NCI-H2227 treated with DMSO at 0.1 percent for 48 hours (cell line): Measurements from ENCODE around the gene UGT1A3.
"Not testable (repeated sequence)": the region's sequence is repeated elsewhere in the genome, so short reads cannot be mapped to it uniquely, and the experiment has no call there.

Experiments
- DNase-seq: peaks from one replicate; lab custom pipeline; 2025; lab: John Stamatoyannopoulos, UW

Gene UGT1A3

DNA sequence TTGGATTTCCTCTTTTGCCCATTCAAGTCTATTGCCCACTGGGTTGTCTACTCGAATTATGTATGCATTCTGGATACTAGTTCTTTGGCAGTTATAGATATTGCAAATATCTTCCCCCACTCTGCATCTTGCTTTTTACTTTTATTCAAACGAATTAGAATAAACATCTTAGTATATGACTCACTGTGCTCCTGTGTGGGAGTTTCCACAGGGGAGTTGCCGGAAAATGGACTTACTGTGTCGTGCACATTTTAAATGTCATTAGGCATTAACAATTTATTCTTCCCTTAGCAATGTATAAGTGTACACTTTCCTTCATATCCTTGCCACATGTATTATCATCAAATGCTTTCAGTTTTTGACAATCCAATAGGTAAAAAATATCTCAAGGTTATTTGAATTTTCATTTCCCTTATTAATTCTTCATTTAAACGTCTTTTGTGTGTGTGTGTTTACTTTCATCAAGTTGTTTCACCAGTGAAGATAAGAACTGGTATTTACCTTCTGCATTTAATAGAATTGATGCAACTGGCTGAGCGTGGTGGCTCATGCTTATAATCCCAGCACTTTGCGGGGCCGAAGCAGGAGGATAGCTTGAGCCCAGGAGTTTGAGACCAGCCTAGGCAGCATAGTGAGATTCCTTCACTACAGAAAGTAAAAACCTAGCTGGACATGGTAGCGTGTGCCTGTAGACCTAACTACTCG is 20.8 kb upstream of the UGT1A3 start:
- no peak for DNase-seq

DNA sequence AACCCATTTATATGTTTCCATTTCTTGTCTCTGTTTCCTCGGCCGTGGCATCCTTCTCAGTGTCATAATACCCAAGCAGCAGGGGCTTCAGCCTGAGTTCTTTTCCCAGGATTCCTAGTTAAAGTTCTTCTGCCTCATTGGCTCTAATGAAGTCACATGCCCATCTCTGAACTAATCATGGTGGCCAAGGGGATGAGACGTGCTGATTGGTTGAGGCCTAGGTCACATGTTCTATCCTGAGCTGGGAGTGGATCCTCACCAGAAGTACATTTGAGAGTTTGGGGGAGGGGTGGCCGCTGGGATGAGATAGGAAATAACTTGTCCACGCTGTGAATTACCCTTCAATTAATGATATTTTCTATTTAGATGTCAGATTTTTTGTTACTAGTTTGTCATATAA is 19.9 kb upstream of the UGT1A3 start:
- no peak for DNase-seq

DNA sequence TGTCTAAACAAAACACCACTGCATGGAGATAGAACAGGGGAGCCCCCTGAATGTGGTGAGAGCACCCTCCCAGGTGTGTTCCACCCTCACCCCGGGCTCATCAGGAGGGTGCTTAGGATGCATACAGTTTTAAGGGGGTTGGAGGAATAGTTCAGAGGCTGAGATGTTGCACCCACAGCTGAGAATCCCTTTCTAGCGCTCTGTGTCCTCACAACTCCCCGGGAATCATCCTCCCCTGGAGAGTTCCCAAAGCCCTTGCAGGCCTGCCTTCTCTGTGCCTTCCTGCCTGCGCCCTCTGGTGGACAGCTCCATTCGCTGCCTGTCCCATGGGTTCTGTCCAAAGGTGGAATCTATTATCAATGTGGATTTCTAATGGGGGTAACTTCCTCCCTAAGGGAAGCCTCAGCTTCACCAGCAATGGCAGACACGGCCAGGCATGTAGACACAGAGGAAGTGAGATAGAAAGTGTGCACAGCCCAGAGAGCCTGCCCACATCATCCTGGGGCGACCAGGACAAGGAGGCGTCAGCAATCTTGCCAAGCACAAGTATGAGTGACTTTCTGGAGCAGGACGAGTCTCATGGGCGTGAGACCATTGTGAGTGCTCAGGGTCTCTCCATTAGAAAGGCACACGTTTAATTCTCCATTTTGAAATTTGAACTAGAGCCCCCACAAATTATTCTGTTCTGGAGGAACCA is 17.4 kb upstream of the UGT1A3 start:
- peak; percentile 13 for DNase-seq

DNA sequence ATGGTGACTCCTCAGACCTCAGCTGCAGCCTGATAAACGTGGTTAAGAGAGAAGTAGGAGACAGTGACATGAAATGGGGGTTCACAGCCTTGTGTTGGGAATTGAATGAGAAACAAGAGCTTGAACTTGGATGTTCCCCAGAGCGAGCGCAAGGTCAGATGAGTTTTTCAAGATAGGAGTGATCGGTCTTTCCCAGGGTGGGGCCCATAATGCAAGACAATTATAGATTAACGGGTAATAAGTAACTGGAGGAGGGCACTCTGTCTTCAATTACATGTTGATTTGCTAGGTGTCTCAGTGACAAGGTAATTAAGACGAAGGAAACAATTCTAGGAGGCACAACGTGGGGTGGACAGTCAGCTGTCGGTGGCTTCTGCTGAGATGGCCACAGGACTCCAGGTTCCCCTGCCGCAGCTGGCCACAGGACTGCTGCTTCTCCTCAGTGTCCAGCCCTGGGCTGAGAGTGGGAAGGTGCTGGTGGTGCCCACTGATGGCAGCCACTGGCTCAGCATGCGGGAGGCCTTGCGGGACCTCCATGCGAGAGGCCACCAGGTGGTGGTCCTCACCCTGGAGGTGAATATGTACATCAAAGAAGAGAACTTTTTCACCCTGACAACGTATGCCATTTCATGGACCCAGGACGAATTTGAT is 16.1 kb upstream of the UGT1A3 start, which contains the start of gene UGT1A5:
TSS of gene UGT1A5 (plus strand) at position 297 of the 651 bp plus-strand sequence. CDS start at position 382, 85 bp downstream.
- DNase-seq: no peak

DNA sequence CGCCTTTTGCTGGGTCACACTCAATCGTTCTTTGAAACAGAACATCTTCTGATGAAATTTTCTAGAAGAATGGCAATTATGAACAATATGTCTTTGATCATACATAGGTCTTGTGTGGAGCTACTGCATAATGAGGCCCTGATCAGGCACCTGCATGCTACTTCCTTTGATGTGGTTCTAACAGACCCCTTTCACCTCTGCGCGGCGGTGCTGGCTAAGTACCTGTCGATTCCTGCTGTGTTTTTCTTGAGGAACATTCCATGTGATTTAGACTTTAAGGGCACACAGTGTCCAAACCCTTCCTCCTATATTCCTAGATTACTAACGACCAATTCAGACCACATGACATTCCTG is 15.6 kb upstream of the UGT1A3 start:
- DNase-seq: no peak

DNA sequence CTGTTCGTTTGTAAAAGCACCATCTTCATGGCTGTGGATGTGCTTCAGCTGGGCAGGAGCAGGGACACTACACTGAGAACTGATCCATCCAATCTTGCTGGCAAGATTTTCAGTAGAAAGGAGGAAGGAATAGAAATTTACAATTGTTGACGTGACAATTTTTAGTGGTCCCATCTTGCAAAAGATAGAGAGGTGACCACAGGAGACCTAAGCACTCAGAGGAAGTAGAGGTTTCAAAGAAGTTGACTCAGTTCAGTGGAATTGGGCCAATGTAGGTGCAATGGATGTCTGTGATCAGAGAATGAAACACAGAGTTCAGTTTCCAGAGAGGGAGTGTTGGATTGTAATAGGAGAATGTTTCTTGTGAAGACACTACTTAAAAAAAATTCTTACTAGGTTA is 14.7 kb upstream of the UGT1A3 start:
- DNase-seq: no peak

DNA sequence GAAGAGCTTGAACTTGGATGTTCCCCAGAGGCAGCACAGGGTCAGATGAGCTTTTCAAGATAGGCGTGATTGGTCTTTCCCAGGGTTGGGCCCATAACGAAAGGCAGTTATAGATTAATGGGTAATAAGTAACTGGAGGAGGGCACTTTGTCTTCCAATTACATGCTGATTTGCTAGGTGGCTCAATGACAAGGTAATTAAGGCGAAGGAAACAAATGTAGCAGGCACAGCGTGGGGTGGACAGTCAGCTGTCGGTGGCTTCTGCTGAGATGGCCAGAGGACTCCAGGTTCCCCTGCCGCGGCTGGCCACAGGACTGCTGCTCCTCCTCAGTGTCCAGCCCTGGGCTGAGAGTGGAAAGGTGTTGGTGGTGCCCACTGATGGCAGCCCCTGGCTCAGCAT is 10.3 kb upstream of the UGT1A3 start, which contains the start of gene UGT1A4:
TSS of gene UGT1A4 (plus strand) at position 185 of the 400 bp plus-strand sequence. CDS start at position 270, 85 bp downstream.
- no peak for DNase-seq

DNA sequence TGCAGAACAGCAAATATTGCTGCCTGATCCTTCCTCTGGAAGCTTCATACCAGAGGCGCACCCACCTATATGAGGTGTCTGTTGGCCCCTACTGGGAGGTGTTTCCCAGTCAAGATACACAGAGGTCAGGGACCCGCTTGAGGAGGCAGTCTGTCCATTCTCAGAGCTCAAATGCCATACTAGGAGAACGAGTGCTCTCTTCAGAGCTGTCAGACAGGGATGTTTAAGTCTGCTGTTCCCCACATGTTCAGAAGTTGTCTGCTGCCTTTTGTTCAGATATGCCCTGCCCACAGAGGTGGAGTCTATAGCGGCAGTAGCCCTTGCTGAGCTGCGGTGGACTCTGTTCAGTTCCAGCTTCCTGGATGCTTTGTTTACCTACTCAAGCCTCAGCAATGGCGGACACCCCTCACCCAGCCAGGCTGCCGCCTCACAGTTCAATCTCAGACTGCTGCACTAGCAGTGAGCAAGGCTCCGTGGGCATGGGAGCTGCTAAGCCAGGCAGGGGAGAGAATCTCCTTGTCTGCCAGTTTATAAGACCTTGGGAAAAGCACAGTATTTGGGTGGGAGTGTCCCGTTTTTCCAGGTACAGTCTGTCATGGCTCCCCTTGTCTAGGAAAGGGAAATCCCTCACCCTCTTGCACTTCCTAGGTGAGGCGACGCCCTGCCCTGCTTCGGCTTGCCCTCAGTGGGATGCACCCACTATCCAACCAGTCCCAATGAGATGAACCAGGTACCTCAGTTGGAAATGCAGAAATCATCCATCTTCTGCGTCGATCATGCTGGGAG is 8.2 kb downstream of the UGT1A3 start:
- DNase-seq: not testable (repeated sequence)

DNA sequence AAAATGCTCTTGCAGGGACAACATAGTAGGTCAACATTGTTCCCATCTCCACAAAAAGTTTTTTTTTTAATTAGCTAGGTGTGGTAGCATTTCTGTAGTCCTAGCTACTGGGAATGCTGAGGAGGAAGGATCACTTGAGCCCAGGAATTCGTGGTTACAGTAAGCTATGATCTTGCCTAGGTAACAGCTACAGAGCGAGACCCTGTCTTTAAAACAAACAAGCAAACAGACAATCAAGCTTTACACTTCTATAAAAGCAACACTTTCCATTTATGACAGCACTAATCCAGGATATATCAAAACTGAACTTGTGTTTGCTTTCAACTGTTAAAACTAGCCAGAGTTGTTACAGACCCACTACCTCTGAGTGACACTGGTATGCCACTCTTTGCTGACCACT is 12.0 kb downstream of the UGT1A3 start:
- DNase-seq: no peak

DNA sequence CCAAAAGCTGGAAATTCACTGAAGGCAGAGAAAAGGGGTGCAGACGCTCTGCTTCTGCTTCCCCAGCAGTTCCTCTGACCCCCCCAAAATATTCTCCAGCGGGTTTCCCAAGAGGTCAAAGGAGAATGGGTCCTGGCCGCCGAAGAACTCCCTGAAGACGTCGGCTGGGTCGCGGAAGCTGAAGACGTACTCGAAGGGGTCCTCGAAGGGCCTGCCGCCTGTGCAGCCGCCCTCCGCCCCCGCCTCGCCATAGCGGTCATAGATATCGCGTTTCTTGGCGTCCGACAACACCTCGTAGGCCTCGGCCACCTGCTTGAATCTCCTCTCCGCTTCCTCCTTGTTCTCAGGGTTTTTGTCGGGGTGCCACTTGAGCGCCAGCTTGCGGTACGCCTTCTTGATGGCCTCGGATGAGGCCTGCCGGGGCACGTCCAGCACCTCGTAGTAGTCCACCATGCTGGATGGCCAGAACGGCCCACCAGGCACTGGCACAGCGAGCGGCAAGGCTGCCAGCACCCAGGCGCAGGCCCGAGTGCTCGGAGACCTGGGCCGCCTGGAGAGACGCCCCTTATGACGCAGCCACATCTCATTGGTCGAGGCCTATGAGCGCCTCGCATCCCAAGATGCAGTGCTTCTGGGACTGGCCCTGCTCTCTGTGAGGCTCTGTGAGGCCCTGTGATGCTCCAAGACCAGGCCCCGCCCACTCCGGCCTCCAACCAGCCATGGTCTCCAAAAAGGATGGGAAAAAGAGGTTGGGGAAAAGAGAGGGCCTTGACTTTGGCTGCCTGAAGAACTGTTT is 14.8 kb downstream of the UGT1A3 start:
- no peak for DNase-seq

DNA sequence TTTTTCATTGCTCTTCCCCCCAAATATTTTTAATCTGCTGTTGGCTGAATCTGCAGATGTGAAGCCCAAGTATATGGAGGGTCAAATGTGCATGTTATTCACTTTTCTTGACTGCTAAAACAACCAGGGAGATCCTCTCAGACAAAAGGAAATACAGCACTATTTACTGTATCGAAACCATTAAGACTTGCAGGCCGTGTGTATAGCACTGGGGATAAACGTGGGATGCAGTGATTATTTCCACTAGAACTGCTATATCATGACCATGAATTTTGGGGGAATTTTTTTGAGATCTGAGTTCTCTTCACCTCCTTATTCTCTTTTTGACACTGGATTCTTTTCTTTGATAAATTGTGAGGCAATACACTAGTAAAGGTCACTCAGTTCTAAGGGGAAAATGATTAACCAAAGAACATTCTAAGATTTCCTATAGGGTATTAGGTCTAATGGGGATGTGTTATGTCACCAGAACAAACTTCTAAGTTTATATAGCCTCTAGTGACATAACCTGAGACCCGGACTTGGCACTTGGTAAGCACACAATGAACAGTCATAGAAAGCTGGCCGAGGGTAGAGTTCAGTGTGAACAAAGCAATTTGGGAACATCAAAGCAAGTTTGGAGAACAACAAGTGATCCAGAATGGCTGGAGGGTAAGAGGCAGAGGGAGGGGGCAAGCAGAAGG is 16.4 kb downstream of the UGT1A3 start:
- no peak for DNase-seq

DNA sequence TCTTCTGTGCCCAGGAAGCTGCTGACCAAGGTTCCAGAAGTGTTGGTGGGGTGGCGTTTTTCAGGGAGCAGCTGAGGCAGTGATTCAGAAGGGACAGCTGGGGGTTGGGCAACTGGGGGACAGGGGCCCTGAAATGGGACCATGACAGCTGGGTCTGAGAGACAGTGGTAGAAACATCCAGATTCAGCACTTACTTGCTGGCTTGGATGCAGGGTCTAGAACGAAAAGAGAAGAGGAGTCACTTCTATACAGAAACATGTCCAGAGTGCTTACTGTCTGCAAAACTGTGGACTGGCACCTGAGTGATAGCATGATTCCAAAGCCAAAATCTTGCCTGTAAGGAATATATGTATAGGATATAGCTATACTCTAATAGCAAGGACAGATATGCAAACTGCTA is 17.0 kb downstream of the UGT1A3 start:
- not testable (repeated sequence) for DNase-seq

DNA sequence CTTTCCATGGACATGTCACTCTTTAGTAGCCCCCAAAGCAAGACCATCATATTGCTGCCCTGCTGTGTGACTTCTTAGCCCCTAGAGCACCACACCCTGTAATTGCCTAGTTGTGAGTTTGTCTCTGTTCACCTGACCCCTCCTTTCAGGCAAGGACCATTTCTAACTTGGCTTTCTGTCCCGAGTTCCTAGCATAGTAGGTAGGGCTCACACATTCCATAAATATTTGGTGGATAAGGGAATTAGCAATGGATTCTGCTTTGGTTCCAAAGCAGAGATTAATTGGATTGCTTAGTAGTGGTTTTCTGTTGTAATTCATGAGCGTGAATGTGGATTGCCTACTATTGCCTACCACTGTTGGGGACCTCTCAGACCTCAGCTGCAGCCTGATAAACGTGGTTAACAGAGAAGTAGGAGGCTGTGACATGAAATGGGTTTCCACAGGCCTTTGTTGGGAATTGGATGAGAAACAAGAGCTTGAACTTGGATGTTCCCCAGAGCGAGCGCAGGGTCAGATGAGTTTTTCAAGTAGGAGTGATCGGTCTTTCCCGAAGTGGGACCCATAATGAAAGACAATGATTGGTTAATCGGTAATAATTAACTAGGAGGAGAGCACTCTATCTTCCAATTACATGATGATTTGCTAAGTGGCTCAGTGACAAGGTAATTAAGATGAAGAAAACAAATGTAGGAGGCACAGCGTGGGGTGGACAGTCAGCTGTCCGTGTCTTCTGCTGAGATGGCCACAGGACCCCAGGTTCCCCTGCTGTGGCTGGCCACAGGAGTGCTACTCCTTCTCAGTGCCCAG is 17.8 kb downstream of the UGT1A3 start:
- DNase-seq: no peak

DNA sequence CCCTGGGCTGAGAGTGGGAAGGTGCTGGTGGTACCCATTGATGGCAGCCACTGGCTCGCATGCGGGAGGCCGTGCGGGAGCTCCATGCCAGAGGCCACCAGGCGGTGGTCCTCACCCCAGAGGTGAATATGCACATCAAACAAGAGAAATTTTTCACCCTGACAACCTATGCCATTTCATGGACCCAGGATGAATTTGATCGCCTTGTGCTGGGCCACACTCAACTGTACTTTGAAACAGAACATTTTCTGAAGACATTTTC is 18.4 kb downstream of the UGT1A3 start:
- no peak for DNase-seq

DNA sequence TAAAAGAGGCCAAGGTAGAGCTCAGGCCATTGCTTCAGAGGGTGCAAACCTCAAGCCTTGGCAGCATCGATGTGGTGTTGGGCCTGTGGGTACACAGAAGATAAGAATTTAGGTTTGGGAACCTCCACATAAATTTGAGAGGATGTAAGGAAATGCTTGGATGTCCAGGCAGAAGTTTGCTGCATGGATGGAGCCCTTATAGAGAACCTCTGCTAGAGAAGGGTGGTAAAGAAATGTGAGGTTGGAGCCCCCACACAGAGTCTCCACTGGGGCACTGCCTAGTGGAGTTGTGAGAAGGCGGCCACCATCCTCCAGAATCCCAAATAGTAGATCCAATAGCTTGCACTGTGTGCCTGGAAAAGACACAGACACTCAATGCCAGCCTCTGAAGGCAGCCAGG is 21.8 kb downstream of the UGT1A3 start:
- not testable (repeated sequence) for DNase-seq

DNA sequence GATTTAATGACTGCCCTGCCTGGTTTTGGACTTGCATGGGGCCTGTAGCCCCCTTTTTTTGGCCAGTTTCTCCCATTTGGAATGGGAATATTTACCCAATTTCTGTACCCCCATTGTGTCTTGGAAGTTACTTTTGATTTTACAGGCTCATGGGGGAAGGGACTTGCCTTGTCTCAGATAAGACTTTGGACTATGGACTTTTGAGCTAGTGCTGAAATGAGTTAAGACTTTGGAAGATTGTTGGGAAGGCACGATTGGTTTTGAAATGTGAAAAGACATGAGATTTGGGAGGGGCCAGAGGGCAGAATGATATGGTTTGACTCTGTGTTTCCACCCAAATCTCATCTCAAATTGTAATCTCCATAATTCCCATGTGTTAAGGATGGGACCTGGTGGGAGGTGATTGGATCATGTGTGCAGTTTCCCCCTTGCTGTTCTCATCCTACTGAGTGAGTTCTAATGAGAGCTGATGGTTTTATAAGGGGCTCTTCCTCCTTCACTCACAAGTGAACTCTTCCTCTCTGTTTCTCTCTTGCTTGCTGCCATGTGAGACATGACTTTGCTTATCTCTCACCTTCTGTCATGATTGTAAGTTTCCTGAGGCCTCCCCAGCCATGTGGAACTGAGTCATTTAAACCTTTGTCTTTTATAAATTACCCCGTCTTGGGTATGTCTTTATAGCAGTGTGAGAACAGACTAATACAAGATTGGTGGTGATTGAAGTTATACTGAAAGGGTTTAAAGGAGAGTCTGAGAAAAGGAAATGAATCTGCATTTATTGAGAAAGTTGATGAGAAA is 22.6 kb downstream of the UGT1A3 start:
- not testable (repeated sequence) for DNase-seq

DNA sequence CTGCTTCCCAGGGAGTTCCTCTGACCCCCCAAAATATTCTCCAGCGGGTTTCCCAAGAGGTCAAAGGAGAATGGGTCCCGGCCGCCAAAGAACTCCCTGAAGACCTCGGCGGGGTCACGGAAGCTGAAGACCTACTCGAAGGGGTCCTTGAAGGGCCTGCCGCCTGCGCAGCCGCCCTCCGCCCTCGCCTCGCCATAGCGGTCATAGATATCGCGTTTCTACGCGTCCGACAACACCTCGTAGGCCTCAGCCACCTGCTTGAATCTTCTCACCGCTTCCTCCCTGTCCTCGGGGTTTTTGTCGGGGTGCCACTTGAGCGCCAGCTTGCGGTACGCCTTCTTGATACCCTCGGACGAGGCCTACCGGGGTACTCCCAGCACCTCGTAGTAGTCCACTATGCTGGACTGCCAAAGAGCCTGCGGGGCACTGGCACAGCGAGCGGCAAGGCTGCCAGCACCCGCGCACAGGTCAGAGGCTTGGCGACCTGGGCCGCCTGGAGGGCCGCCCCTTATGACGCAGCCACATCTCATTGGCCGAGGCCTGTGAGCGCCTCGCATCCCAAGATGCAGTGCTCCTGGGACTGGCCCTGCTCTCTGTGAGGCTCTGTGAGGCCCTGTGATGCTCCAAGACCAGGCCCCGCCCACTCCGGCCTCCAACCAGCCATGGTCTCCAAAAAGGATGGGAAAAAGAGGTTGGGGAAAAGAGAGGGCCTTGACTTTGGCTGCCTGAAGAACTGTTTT is 26.2 kb downstream of the UGT1A3 start:
- DNase-seq: no peak

DNA sequence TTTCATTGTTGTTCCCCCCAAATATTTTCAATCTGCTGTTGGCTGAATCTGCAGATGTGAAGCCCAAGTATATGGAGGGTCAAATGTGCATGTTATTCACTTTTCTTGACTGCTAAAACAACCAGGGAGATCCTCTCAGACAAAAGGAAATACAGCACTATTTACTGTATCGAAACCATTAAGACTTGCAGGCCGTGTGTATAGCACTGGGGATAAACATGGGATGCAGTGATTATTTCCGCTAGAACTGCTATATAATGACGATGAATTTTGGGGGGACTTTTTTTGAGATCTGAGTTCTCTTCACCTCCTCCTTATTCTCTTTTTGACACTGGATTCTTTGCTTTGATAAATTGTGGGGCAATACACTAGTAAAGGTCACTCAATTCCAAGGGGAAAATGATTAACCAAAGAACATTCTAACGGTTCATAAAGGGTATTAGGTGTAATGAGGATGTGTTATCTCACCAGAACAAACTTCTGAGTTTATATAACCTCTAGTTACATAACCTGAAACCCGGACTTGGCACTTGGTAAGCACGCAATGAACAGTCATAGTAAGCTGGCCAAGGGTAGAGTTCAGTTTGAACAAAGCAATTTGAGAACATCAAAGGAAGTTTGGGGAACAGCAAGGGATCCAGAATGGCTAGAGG is 27.7 kb downstream of the UGT1A3 start:
- no peak for DNase-seq
